Neural cell (in vitro differentiated cells): ENCODE data around the gene IQCF5. TPM values are rescaled to one million over a fixed set of nuclear protein-coding genes. Genes with fewer than 3 reads are reported as not detected.

Source experiments
- H2AFZ ChIP-seq: fragments of 200-600, 300-800 bp; sonication (generic), shearing (Covaris generic); 2 replicates; pipeline ENCODE4 v1.6.0; 2014; ENCODE audit warnings: low read depth, mild to moderate bottlenecking, antibody characterized with exemption, low read length, moderate library complexity
- H3F3A ChIP-seq: fragments of 200-600 bp; shearing (Covaris generic); 2 replicates; pipeline ENCODE4 v1.6.1; 2016; ENCODE audit warnings: mild to moderate bottlenecking, moderate library complexity, mixed read lengths, antibody characterized with exemption, low read length; ENCODE audit not compliant: insufficient read depth, poor library complexity, severe bottlenecking
- H3K27ac ChIP-seq: fragments of 200-600, 300-800 bp; sonication (generic), shearing (Covaris generic); 2 replicates; pipeline ENCODE4 v1.5.1; 2014; ENCODE audit warnings: mild to moderate bottlenecking, low read length, moderate library complexity
- H3K27me3 ChIP-seq: fragments of 300-800, 200-600 bp; sonication (generic), shearing (Covaris generic); 2 replicates; pipeline ENCODE4 v1.6.0; 2014; ENCODE audit warnings: mild to moderate bottlenecking, low read depth, low read length, moderate library complexity; ENCODE audit not compliant: insufficient read depth
- H3K36me3 ChIP-seq: fragments of 300-800, 200-600 bp; sonication (generic), shearing (Covaris generic); 2 replicates; pipeline ENCODE4 v1.5.1; 2014; ENCODE audit warnings: mild to moderate bottlenecking, antibody characterized with exemption, low read length, moderate library complexity; ENCODE audit not compliant: insufficient read depth
- H3K4me2 ChIP-seq: fragments of 300-800, 200-600 bp; sonication (generic), shearing (Covaris generic); 2 replicates; pipeline ENCODE4 v1.6.0; 2014; ENCODE audit warnings: mild to moderate bottlenecking, low read length
- H3K4me3 ChIP-seq: fragments of 300-800, 200-600 bp; sonication (generic), shearing (Covaris generic); 2 replicates; pipeline ENCODE4 v1.5.1; 2014; ENCODE audit warnings: mild to moderate bottlenecking, low read length, moderate library complexity
- H3K79me2 ChIP-seq: fragments of 200-600 bp; shearing (Covaris generic); replicated peaks from 2 replicates; pipeline ENCODE4 v1.6.0; 2014; ENCODE audit warnings: mild to moderate bottlenecking, low read length, moderate library complexity; ENCODE audit not compliant: insufficient read depth
- H3K9ac ChIP-seq: fragments of 300-800, 200-600 bp; sonication (generic), shearing (Covaris generic); 2 replicates; pipeline ENCODE4 v1.6.1; 2016; ENCODE audit warnings: mild to moderate bottlenecking, low read length, mixed read lengths
- H3K9me2 ChIP-seq: fragments of 200-600 bp; shearing (Covaris generic); 2 replicates; pipeline ENCODE4 v1.6.1; 2016; ENCODE audit warnings: mild to moderate bottlenecking, low read length, mixed read lengths; ENCODE audit not compliant: insufficient read depth
- H3K9me3 ChIP-seq: fragments of 200-600, 300-800 bp; sonication (generic), shearing (Covaris generic); 2 replicates; pipeline ENCODE4 v1.6.1; 2016; ENCODE audit warnings: mild to moderate bottlenecking, mixed run types, low read length, moderate library complexity, mixed read lengths
- H4K20me1 ChIP-seq: fragments of 200-600 bp; shearing (Covaris generic); 2 replicates; pipeline ENCODE4 v1.6.1; 2016; ENCODE audit warnings: mild to moderate bottlenecking, mixed run types; ENCODE audit not compliant: insufficient read depth
- EP300 ChIP-seq: fragments of 450-650 bp; conservative IDR thresholded peaks from 2 replicates; pipeline ENCODE4 v1.6.1; 2014; ENCODE audit warnings: antibody characterized with exemption, mild to moderate bottlenecking, moderate library complexity; ENCODE audit not compliant: poor library complexity, severe bottlenecking
- EZH2 ChIP-seq: fragments of 200-600, 300-800 bp; shearing (Covaris generic), sonication (generic); IDR thresholded peaks from 2 replicates; pipeline ENCODE4 v1.6.1; 2014; ENCODE audit warnings: antibody characterized with exemption, low read length, borderline replicate concordance, mild to moderate bottlenecking; ENCODE audit not compliant: insufficient read depth, poor library complexity, severe bottlenecking
- MXI1 ChIP-seq: fragments of 450-650 bp; conservative IDR thresholded peaks from 2 replicates; pipeline ENCODE4 v1.6.1; 2014; ENCODE audit warnings: antibody characterized with exemption, mild to moderate bottlenecking; ENCODE audit not compliant: poor library complexity, severe bottlenecking
- POLR2AphosphoS5 ChIP-seq: IDR thresholded peaks from 2 replicates; pipeline ENCODE4 v1.6.1; 2012
- RAD21 ChIP-seq: fragments of 450-650 bp; conservative IDR thresholded peaks from 2 replicates; pipeline ENCODE4 v1.6.1; 2014; ENCODE audit warnings: antibody characterized with exemption, mild to moderate bottlenecking, moderate library complexity
- SMC3 ChIP-seq: fragments of 450-650 bp; conservative IDR thresholded peaks from 2 replicates; pipeline ENCODE4 v1.6.1; 2014; ENCODE audit warnings: antibody characterized with exemption, mild to moderate bottlenecking, moderate library complexity; ENCODE audit not compliant: poor library complexity
- TAF1 ChIP-seq: IDR thresholded peaks from 2 replicates; pipeline ENCODE4 v1.6.1; 2012; ENCODE audit warnings: low read depth
- polyA plus RNA-seq: library from polyadenylated mRNA; depleted of rRNA; stranded (reverse); fragments of >200 nt; gene quantifications from 2 replicates; pipeline ENCODE4 v1.2.3, GENCODE V29; 2014
- TF ChIP-seq, protein P1 (sequence below): fragments of 450-650 bp; IDR thresholded peaks from 2 replicates; pipeline ENCODE4 v1.5.1; 2014; ENCODE audit warnings: antibody characterized with exemption, mild to moderate bottlenecking, moderate library complexity; ENCODE audit not compliant: poor library complexity, severe bottlenecking
- TF ChIP-seq, protein P2 (sequence below): IDR thresholded peaks from 2 replicates; pipeline ENCODE4 v1.6.1; 2012; ENCODE audit warnings: borderline replicate concordance

Gene IQCF5
- polyA plus RNA-seq, 1 donor from 2014 or later = not detected

DNA sequence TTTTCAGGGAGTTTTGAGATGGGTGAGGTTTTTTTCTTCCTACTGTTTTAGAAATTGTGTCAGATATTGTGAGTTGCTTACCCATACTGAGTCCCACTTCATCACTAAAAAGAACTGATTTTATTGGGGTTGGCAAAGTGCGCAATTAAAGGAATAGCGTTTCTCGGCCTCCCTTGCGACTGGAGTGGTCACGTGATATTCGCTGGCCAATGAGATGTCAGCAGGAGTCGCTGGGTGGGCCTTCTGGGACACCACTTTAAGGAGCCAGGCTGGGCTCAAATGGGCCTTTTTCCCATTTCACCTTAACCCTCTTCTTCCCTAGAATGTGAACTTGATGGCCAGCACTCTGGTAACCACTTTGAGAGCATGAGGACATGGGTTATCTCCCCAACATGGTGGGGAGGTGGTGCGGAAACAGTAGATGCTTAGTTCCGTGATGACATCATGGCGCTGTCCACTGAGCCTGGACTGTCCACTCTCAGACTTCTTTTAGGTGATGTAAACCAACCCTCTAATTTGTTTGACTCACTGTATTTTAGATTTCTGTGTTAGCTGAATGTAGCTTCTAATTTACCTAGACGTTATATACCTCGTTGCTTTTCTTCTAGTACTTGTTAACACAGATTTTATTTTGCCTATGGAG, 13.2 kb upstream of the IQCF5 start:
- H2AFZ ChIP-seq = no peak overlapping the region
- no peaks in the 10 kb centered on the region for H3K36me3 ChIP-seq
- no peak overlapping the region for H3K4me3 ChIP-seq
- no peak overlapping the region for H3K4me2 ChIP-seq
- H4K20me1 ChIP-seq = no peaks in the 10 kb centered on the region
- TF ChIP-seq, protein P1, sequence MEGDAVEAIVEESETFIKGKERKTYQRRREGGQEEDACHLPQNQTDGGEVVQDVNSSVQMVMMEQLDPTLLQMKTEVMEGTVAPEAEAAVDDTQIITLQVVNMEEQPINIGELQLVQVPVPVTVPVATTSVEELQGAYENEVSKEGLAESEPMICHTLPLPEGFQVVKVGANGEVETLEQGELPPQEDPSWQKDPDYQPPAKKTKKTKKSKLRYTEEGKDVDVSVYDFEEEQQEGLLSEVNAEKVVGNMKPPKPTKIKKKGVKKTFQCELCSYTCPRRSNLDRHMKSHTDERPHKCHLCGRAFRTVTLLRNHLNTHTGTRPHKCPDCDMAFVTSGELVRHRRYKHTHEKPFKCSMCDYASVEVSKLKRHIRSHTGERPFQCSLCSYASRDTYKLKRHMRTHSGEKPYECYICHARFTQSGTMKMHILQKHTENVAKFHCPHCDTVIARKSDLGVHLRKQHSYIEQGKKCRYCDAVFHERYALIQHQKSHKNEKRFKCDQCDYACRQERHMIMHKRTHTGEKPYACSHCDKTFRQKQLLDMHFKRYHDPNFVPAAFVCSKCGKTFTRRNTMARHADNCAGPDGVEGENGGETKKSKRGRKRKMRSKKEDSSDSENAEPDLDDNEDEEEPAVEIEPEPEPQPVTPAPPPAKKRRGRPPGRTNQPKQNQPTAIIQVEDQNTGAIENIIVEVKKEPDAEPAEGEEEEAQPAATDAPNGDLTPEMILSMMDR = no peak
- TF ChIP-seq EP300 (no peak), TAF1 (no peak), SMC3 (no peak), EZH2 (no peak), MXI1 (no peak), RAD21 (no peak), POLR2AphosphoS5 (no peak)
- TF ChIP-seq, protein P2, sequence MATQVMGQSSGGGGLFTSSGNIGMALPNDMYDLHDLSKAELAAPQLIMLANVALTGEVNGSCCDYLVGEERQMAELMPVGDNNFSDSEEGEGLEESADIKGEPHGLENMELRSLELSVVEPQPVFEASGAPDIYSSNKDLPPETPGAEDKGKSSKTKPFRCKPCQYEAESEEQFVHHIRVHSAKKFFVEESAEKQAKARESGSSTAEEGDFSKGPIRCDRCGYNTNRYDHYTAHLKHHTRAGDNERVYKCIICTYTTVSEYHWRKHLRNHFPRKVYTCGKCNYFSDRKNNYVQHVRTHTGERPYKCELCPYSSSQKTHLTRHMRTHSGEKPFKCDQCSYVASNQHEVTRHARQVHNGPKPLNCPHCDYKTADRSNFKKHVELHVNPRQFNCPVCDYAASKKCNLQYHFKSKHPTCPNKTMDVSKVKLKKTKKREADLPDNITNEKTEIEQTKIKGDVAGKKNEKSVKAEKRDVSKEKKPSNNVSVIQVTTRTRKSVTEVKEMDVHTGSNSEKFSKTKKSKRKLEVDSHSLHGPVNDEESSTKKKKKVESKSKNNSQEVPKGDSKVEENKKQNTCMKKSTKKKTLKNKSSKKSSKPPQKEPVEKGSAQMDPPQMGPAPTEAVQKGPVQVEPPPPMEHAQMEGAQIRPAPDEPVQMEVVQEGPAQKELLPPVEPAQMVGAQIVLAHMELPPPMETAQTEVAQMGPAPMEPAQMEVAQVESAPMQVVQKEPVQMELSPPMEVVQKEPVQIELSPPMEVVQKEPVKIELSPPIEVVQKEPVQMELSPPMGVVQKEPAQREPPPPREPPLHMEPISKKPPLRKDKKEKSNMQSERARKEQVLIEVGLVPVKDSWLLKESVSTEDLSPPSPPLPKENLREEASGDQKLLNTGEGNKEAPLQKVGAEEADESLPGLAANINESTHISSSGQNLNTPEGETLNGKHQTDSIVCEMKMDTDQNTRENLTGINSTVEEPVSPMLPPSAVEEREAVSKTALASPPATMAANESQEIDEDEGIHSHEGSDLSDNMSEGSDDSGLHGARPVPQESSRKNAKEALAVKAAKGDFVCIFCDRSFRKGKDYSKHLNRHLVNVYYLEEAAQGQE = no peak
- no peaks in the 10 kb centered on the region for H3K79me2 ChIP-seq
- H3F3A ChIP-seq = no peaks in the 10 kb centered on the region
- H3K27me3 ChIP-seq = no peaks in the 10 kb centered on the region
- H3K9me2 ChIP-seq = no peaks in the 10 kb centered on the region
- no peak overlapping the region for H3K9ac ChIP-seq
- no peaks in the 10 kb centered on the region for H3K9me3 ChIP-seq
- H3K27ac ChIP-seq = no peak overlapping the region

DNA sequence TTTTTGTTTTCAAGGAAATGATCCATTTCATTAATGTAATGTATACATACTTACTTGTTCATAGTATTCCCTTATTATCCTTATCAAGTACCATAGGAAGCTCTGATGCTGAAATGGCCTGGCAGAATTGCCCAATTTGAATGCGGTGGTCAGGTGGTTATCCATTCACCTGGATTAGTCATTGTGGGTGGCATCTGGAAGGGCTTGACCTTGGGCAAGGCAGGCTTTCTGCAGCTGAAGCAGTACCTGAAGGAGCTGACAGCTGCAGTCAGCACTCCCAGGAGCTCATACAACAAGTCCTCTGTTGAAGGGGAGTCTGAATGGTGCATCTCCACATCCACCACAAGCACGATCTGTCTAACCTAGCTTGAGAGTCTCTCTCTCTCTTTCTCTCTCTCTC, 12.2 kb upstream of the IQCF5 start:
- Histone ChIP-seq H2AFZ (no peak overlapping the region), H3K4me2 (no peak overlapping the region), H3K4me3 (no peak overlapping the region), H3K9ac (no peak overlapping the region), H3K79me2 (no peaks in the 10 kb centered on the region), H3K27me3 (no peaks in the 10 kb centered on the region), H3K9me2 (no peaks in the 10 kb centered on the region), H3F3A (no peaks in the 10 kb centered on the region), H4K20me1 (no peaks in the 10 kb centered on the region), H3K36me3 (no peaks in the 10 kb centered on the region), H3K27ac (no peak overlapping the region), H3K9me3 (no peaks in the 10 kb centered on the region)
- TF ChIP-seq TAF1 (no peak), EP300 (no peak), MXI1 (no peak), POLR2AphosphoS5 (no peak), SMC3 (no peak)
- TF ChIP-seq, protein P2 = no peak
